GM10847 (cell line): ENCODE measurements around the gene SORCS3.

ENCODE experiments used
- POLR2A ChIP-seq: IDR thresholded peaks from 2 replicates; pipeline ENCODE4 v1.6.1; 2011; ENCODE audit not compliant: insufficient read length; ENCODE audit errors: extremely low read depth

The SORCS3 gene

DNA sequence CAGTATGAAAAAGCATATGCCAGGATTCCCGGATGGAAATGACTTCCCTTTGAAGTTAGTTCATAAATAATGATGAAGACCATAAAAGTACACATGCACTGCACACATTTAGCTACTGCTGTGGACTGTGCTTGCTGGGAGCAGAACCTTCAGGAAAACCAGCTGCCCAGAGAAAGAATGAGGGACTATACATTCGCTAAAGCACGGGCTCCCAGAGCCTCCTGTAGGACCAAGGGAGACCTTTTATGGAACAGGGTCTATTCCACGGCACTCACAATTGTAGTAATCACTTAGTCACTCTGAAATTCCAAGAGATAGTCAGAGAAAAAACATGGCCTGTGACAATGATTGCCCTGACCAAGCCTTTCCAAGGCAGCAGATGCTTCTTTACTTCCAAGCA, 24.1 kb downstream of the SORCS3 start:
- no peak for TF ChIP-seq POLR2A

DNA sequence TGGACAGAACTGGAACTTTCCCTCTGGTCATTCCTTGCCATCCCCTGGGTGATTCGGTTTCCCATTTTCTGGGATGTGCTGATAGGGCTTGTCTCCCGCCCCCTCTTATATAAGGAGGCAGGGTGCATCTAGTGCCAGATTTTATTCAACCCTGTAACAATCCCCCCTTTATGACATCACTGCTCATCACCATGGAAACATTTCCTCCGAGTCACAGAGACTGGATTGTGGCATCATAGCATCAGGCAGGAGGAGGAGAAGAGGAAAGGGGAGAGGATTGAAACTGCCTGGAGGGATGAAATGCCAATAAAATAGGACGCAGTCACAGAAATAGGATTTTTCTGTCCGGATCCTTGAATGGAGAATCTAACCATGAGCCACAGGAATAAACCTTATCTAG, 25.0 kb downstream of the SORCS3 start:
- TF ChIP-seq POLR2A, result no peak

DNA sequence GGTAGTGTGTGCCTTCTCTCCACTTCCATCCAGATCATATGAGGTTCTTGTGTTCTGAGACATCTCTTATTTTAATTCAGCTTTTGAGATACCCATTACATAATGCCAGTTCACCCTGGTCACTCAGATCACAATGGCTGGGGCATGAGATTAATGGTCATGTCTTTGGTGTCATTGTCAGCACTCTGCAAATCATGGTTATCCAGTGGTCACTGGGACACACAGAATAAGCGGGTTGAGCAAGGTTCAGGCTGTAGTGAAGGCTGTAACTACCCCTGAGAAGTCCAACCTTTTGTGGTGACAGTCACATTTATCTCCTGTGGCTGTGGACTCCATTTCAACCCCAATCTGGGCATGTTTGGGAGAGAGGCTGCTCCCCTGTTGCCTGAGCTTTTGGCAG, 35.8 kb downstream of the SORCS3 start:
- TF ChIP-seq POLR2A, result no peak

DNA sequence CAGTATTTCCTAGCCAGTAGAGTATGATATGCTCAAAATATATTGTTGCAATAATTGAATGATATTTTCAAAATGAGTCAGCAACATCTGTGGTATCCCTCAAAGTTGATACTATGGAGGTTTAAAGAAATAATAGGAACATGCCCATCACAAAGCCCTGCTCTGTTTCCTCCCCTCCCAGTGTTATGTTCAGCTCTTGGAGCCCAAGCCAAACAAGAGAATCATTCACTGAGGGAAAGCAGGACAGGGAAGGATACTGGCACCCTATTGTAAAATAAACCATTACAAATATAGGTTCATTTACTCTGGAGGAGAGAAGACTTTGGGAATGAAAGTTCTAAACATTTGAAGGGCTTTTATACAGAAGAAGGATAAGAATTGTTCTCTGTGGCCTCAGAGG, 37.6 kb downstream of the SORCS3 start:
- TF ChIP-seq POLR2A, result no peak

DNA sequence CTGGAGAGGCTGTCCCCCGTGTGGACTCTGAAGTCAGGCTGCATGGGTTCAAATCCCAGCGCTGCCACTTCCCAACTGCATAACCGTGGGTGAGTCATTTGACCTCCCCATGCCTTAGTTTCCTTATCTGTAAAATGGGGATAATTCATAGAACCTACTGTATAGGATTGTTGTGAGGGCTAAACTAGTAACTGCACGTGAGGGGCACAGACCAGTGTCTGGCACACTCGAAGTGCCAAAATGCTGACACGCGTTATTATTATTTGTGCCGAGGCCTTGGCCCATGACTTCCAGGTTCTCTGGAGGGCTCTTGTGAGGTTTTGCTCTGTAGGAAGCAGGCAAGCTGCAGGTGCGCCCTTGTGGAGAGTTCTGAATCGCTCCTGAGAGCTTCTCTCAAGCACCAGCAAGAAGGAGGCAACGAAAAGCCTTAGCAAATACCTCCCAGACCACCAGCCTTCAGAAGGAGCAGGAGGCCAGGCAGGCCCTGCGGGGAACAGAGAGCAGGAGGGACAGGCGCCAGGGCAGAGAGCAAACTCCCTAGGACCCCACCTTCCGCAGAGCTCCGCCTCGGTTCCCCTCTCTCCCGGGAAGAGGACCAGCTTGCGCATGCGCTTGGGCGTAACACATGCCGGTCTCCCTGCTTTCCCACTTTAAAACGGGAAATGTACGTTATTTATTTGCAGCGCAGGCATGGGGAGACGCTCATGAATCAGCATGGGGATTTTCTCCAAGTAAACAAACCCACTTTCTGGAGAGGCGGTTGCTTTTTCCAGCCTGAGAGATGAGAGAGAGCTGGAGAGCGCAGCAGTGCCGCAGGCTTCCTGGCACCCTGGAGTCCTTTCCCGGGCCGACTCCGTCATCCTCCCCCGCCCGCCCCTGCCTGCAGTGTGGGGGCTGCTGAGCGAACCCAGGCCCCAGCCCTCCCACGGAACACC, 39.6 kb downstream of the SORCS3 start:
- TF ChIP-seq POLR2A, result no peak

DNA sequence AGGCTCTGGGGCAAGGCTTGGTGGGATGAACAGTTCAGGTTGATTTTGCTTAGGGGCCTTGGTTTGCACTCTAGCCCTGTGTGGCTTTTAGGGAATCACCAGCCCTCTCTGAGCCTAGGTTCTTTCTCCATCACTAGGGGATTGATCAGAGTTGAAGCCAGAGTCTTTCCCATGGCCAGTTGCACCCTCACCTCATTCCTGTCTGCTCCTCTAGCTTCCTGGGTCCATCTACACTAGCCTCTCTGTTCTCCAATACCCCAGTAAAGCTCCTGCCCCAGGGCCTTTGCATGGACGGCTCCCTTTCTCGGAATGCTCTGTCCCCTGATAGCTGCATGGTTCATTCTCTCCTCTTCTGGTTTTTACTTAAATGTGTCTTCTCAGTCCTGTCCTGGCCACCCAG, 40.4 kb downstream of the SORCS3 start:
- no peak for TF ChIP-seq POLR2A

DNA sequence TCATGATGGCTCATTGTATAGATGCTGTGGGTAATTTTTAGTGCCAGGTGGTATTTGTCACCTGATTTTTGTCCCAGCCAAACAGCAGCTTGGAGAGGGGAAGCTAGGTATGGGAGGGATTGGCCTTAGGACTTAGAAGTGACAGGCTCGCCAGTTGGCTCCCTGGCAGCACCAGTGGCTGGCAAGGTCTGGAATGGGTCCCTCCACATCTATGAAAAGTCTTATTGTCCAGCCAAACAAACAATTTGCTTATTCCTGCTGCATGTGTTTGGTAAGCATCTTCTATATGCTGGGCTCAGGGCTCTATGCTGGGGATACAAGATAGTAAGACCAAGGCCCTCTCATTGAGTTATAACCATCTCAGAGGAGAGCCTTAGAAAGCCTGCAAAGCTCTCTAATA, 42.5 kb downstream of the SORCS3 start:
- no peak for TF ChIP-seq POLR2A

DNA sequence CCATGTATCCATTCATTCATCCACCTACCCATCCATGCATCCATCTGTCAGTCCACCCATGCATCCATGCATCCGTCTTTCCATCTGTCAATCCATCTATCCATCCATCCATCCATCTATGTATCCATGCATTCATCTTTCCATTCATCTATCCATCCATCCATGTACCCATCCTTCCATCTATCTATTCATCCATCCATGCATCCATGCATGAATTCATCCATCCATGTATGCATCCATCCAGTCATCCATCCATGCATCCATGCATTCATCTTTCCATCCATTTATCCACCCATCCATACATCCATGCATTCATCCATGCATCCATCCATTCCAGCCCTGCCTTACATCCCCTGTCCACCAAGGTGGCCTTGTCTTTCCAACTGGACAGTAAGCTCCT, 45.7 kb downstream of the SORCS3 start:
- no peak for TF ChIP-seq POLR2A

DNA sequence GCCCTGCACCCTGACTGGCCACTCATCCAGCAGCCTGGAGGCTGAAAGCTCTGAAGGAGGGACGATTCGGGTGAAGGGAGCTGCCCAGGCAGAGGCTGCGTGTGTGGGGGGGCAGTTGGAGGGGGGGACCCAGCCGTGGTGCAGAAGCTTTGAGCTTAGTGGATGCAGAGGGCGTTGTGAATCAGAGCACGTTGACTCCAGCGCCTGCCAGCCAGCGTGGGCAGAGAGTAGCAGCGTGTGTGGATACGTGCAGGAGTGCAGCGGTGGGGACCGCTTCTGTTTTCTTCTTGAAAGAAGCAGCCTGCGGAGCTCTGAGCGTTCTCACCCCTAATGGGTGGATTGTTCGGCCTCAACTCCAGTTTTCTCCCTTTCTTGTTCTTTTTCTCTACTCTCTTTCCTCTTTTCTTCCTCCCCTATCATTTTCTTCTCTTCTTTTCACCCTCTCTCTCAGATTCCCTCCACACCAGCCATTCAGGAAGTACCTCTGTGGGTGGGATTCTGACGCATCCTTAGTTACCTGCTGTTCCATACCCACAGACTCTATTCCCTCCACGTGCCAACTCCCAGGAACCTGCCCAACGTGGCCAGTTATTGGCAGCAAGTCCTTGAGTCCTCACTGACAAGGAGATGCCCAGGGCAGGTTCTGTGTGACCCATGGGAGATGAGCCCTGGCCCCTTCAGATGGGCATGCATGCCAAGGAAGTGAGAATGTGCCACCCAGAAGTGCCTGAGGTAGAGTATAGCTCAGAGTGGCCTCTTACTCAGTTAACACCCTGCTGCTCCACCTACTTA, 47.4 kb downstream of the SORCS3 start:
- no peak for TF ChIP-seq POLR2A

DNA sequence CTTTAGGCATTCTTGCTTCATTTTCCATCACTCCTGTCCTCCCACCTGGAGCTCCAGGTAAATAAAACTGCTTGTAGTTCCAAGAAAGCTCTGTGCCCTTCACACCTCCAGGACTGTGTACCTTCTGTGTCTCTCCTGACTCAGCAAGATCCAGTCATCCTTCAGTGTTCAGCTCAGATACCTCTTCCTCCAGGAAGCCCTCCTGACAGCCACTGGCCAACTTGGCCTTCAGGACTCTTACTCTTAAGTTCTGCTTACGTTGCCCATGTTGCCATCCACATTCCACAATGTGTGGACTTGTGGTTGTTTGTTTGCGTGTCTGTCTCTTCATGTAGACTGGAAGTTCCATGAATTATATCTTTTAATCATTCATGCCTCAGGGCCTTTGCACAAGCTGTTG, 48.0 kb downstream of the SORCS3 start:
- TF ChIP-seq POLR2A, result no peak

DNA sequence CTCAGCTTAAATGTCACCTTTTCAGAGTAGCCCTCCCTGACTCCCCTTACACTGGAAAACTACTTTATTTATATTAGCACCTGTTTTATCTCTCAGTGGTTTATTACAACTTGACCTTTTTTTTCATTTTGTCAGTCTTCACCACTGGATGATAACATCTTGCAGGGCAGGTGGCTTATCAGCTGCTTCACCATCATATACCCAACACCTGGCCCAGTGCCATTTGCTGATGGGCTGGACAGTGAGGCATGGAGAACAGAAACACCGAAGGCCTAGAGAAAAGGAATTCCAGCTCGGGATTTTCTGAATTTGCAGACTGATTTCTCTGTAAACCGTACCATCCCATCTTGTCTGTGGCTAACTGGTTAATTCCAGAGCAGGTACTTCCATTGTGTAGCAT, 48.5 kb downstream of the SORCS3 start:
- TF ChIP-seq POLR2A, result no peak

DNA sequence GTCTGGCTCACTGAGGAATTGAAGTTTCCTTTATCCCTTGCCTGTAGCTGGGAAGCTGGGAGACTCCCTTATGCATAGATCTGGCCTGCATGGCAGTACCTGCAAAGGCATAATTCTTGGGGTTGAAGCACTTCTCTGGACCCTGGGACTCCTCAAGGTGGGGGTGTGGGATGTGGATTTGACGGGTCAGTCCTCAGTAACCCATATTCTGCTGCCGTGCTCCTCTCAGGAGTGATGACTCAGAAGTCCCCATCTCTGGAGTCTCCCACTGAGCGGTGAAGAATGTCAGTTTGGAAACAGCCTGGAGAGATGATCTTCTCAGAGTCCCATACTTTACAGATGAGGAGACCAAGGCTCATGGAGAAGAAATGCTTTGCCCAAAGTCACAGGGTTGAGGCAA, 49.0 kb downstream of the SORCS3 start:
- no peak for TF ChIP-seq POLR2A

DNA sequence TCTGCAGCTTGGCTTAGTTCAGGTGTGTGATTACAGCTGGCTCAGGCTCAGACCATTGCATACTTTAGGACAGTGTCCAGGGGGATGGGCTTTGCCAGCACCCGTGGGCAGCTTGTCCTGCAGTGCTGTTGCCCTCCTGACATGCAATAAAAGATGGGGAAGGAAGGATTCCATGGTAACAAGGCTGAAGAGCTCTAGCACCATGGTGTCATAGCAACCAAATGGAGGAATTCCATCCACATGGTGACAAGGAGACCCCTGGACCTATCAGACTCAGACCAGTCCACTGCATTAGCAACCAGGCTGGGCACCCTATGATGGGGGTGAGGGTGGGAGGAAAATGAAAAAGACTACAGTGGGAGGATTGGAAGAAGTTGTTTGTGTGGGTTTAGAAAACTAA, 49.9 kb downstream of the SORCS3 start:
- no peak for TF ChIP-seq POLR2A

DNA sequence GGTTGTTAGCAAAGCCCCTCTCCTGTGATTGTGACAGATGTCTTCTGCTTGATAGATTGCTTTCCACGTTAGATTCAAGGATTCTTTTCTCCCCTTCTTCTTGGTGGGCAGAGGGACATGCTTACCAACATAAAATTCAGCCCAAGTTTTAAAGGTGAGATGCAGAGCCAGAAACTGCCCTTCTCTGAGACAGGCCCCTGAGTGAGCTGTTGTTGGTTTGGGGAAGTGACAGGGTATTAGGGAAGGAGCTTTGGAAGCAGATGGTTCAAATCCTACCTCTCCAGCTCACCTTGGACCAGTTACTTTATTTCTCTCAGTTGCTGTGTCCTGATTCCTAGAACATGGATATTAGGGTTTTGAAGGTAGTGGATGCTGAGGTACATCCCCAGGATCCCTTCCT, 53.0 kb downstream of the SORCS3 start:
- no peak for TF ChIP-seq POLR2A

DNA sequence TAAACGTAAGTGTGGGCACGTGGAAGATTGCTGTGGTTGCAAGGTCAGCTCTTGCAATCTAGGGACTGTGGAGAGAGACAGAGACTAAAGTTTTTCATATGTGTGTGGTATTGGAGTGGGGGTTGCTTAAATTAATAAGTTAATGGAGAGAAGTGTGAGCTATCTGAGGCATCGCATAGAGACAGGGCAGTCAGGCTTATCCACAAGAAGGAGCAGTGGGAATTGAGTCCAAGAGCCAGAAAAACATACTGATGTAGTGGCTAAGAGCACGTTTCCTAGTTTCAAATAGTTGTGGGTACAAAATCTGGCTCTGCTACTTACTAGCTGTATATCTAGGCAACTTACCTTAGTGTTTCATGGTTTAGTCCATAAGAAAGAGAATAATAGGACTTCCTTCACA, 65.8 kb downstream of the SORCS3 start:
- no peak for TF ChIP-seq POLR2A
